ENCODE results near the gene CTNNA3.

CTNNA3 gene

GRCh38 chr10:67664942-67665341 is 31.1 kb downstream of the CTNNA3 start:
- DNase-seq: peak; percentile 25

DNA sequence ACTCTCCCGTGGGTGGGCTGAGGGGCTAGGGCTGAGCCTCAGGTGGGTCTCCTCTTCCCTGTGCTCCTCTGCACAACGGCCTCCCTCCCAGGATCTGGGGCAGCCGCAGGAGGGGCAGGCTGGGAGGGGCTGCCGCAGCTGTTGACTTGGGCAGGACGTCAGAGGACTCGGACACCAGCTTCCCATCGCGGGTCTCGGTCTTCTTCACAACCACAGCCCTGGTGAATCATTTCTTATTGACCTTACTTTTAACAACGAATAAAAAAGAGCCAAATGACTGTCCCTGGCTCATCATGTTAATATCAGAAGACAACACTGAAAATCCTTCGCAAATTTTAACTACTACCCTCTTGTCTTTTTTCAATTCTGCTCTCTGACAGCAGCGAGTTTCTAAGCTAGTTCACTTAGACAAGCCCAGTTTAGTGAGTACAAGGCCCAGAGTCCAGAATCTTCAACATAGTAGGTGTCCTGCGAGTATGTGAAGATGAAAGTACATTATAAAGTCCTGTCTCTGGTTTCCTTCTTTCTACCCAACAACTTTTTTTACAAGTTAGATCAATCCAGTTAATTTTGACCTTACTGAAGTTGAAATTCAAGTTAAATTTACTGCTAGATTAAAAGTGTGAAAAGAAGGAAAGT is 32.4 kb downstream of the CTNNA3 start:
- DNase-seq: peak; percentile 28

DNA sequence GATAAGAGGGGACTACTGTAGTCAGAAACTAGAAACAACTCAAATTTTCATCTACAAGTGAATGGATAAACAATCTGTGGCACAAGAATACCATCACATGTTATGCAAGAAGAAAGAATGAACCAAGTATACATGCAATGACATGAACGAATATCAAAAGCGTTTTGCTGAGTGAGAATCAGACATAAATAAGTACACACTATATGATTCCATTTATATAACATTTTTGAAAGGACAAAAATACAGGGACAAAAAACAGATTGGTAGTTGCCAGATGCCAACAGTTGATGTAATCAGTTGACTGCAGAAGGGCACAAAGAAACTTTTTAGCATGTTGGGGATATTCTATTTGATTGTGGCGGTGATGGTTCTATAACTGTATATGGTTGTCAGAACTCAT is 33.6 kb downstream of the CTNNA3 start:
- peak; percentile 33 for DNase-seq

GRCh38 chr10:67659497-67659896 is 36.5 kb downstream of the CTNNA3 start:
- no peak for DNase-seq

DNA sequence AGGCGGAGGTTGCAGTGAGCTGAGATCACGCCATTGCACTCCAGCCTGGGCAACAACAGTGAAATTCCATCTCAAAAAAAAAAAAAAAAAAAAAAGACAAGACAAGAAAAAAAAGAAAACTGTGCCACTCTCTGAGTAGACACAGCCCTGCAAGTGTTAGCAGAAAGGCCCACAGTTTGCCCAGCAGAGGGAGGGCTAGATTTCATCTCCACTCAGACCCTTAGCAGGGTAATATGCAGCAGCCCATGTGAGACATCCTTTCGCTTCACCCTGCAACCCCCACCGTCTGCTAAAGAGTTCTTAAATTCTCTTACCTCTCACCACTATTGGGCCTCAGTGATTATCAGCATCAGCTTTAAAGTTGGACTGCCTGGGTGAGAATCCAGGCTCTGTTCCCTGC is 38.2 kb downstream of the CTNNA3 start:
- DNase-seq: no peak

- no peak for DNase-seq
These were observed 45.4 kb downstream of the CTNNA3 start for GRCh38 chr10:67650558-67650957.

DNA sequence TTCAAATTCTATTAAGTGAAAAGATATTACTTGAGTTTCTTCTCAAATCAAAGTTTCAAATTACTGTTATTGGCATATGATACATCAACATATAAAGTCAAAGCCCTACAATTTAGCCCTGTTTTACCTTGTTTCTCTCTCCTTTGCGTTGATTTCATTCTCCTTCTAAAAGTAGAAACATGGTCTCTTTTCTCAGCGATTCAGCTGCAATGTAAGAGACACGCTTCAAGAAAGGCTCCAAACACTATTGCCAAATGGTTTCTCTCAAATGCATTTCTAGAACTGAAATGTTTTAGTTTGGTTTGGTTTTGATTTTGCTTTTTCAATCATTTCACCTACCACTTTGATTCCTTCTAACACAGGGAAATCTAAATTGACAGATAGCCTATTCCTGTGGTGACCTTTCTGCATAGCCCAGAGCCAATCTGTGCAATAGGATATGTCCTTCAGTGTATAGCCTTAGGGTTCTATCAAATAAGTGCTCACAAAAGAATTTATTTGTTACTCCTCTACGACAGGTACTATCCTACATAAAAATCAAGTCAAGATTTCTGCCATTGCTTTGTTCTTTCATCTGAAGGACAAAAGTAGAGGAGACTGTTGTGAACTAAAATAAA is 47.3 kb downstream of the CTNNA3 start:
- DNase-seq: no peak

DNA sequence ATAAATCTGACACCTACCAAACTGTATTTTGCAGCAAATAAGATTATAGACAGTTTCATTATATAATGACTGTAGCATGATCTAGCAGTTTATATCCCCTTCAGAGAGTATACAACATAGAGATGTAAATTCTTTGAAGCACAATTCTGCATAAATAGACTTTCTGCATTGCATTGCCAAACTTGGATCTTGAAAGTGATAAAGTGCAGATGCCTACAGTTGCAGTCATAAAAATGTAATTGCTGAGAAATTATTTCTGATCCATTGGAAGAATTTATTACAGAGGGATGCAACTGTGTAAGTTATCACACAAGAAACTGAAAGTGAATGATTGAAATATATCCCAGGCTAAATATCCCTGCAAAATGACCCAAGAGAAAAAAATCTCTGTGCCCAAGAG is 65.1 kb downstream of the CTNNA3 start:
- no peak for DNase-seq

- no peak for DNase-seq
These were observed 66.5 kb downstream of the CTNNA3 start for GRCh38 chr10:67629461-67629971.

DNA sequence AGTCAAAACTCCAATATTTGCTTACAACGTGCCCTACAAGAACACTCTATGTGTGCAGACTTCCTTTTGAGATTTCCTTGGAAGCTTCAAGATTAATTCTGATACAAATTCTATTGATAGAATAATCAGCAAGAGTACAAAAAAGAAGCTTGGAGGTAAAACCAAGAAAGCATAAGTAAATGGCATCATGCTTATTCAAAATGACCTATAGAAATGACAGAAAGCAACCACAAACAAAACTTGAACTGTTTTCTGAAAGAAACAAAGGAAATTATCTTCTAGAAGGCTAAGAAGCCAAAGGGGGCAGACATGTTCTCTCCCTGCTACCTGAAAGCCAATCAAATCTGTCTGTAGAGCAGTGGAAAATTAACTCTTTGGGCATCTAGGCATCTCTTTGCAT is 73.0 kb downstream of the CTNNA3 start:
- DNase-seq: no peak

DNA sequence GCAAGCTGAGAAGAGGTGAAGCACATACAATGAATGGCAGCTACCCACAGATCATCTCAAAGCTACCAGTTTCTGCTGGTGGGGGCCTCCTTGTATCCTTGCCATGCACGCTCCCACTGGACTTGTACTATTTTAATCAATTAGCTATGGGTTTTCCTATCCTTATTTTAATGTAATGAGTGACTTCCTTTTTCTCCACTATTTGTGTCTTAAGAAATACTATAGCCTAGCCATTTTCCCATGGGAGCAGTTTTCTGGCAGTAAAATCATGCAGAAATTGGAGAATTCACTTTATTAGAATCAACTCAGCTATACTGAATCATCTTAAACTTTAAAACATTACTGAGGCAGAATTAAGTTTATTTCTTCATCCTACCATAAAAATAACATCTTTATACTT is 73.5 kb downstream of the CTNNA3 start:
- no peak for DNase-seq

DNA sequence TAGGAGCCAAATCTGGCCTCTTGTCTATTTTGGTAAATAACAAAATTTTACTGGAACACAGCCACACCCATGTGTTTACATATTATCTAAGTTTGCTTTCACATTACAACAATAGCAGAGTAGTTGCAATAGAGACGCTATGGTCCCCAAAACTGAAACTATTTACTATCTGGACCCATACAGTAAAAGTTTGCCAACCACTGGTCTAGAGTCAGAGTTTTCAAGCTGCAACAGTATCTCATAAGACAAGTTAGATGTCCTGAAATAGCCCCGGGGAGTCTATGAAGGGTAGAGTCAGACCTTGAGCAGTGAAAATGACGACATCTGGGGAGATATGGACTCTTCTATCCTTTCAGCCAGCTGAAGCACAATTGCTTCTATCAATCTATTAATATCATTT is 74.2 kb downstream of the CTNNA3 start:
- no peak for DNase-seq

DNA sequence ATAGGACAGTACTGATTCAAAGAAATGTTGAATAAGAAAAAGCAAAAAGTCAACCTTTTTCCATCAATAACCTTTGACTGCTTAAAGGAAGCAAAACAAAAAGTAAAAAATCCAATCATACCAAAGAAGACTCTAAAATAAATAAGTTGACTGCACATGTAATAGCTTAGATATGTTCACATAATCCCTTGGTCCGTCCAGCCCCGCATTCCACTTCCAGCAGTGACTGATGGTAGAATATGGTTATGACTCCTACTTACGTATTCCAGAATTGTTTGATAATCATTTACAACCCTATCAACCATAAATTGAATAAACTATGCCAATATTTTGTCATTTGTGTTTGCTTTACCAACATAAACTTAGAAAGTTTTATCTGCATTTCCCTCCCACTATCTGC is 77.9 kb downstream of the CTNNA3 start:
- DNase-seq: no peak

DNA sequence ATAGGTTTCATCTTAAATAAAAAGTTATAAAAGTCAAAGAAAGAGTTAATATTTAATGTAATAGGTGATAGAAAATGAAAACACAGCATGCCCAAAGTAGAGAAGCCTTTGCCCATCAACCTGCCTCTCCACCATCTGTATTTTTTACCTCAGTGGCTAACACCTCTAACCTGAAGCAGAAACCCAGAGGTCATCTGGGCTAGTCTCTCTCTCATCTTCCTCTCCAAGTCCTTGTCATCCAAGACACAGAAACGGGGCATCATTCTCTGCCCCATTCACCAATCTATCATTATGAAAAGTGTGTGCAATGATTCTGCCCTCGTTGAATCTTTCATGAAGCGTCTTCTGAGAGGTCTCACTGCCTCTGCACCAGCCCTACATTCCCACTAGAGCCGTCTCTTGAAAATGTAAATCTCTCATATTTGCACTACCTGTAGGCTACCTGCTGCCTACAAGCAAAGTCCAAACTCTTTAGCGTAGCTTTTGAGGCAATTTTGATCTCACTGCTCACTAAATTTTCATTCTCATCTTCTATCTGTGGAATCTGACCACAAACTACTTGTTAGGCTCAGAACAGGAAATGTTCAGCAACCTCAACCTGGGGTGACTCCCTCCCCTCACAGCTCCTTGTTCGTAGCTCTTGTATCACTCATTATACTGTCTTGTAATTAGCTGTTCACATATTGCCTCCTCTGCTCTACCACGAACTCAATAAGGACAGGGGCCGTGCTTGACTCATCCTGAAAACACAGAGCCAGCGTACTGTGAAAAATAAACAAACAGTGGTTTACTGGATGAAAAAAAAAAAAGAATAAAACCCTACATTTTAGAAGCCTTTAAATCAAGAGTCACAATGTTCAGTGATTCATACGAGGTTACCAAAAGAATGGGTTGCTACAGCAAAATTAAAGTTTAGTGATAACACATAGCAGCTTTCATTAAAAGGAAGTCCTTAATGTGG is 83.1 kb downstream of the CTNNA3 start:
- peak; percentile 41 for DNase-seq

GRCh38 chr10:67612176-67612575 is 83.8 kb downstream of the CTNNA3 start:
- DNase-seq: no peak

DNA sequence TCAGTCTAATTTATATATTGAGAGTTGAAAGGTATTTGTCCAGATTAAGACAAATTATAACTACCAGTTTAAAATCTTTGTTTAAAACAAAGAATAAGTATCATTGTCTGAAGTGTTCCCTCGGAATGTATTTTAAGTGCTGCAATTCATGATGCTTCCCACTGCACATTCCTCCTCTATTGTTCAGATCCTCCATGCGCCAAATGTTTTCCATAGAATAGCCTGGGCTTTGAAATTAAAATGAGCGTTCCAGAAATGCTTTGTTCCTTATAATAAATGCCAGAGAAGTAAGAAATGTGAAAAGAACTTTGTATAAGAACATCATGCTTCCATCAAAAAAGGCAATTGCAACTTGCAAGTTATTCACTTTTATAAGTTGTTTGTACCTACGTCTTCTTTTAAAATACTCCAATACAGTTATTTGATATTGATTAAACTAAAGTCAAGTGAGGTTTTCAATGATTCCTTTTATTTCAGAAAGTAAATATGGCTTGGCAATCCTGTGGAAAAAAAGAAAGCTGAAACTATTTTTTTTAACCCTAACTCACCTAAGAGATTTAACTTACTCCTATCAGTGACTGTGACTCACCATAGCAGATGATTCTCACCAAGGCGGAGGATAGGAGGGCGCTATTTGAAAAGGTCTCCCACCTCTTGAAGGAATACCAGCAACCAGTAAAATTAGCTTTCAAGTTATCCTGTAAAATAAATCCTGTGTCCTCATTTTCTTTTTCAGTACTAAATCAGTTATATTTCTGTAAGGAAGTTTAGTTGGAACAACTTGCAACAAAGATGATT is 85.8 kb downstream of the CTNNA3 start:
- DNase-seq: no peak

DNA sequence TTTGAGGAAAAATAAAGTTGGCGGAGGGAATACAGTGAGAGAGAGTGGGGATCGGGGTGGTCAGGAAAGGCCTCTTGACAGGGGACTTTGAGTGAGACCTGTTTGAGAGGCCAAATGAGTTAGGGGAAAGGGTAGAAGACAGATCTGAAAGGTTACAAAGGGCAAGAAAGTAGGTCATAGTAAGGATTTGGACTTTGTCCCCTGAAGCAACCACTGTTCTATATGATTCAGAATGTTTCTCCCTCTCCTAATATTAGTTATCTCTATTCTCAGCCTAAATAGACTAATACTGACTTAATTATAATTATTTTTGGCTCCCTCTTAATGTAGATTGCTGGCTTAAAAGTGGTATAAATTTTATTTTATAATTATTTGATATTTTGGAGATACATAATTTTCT is 88.0 kb downstream of the CTNNA3 start:
- DNase-seq: no peak

DNA sequence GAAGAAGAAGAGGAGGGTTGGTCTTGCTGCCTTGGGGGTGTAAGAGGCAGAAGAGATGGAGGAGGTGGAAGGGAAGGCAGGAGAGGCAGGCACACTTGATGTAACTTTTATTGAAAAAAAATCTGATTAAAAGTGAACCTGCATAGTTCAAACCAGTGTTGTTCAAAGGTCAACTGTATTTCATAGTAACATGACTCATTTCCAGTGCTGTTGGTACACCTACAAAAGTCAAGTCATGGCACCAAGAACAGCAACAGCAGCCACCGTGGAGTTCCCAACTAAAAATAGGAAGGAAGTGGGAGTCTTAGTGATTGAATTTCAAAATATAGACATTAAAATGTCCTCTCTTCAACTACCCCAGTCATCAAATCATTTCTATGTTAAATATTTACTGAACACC is 88.5 kb downstream of the CTNNA3 start:
- no peak for DNase-seq

- no peak for DNase-seq
These were observed 89.4 kb downstream of the CTNNA3 start for GRCh38 chr10:67606572-67606971.

- DNase-seq: no peak
These were observed 92.3 kb downstream of the CTNNA3 start for GRCh38 chr10:67603701-67604100.

DNA sequence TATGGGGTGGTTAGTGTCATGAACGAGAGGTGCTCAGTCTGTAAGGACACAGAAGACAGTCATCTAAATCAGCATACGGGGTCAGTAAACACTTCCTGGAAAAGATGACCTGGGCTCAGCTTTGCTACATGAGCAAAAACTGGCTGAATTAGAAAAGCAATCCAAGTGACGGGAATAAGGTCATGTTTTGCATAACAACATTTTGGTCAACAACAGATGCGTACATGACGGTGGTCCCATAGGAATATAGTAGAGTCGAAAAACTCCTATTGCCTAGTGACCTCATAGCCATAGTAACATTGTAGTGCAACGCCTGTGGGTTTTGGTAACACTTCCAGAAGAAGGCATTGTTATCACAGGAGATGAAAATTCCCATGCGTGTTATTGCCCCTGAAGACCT is 92.9 kb downstream of the CTNNA3 start:
- no peak for DNase-seq

DNA sequence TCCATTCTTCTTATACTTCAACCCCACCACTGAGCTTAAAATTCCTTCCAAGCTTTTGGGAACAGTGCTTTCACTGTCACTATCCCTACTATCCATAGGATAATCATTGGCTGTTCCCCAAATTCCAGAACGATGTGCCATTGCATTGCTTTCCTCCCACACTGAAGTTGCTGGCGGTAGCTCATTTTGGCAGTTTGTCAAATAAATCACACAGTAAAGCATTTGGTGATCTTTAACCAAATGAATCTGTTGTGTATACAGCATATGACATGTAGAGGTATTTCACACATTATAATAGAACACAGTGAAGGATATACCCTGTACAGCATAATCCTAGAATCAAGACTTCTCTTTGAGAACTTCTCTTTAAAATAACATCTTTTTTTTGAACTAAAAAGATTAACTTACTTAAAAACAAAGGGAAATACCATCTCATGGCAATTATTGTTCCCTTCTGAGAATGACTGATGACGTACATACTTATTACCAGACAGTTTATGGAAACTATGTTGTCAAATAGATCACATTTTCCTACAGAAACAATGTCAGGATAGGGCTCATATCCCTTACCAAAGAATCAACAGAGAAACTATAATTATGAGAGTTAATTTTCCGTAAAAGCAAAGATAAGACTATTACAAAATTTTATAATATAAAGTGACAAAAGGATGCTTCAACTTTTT is 93.6 kb downstream of the CTNNA3 start:
- DNase-seq: no peak

All from OCI-M1 (cell line).